ENCODE data around the gene MYCN. TPM values are rescaled to one million over a fixed set of nuclear protein-coding genes. Genes with fewer than 3 reads are reported as not detected.
"Not testable (repeated sequence)": the region's sequence is repeated elsewhere in the genome, so short reads cannot be mapped to it uniquely, and the experiment has no call there.

The MYCN gene
- total RNA-seq, 2 experiments from 2014 or later, result 0.16 to 0.22 TPM

- Mint-ChIP-seq H3K4me3 (no peak overlapping the region), H3K9me3 (no peaks in the 10 kb centered on the region), H3K27me3 (no peaks in the 10 kb centered on the region), H3K27ac (no peak overlapping the region), H3K4me1 (ENCODE audit: low read depth) (no peaks in the 10 kb centered on the region), H3K36me3 (ENCODE audit: low read depth) (no peaks in the 10 kb centered on the region)
- intact Hi-C loops (cut with micrococcal nuclease), result no loop called here
- ChIA-PET CTCF (no interaction called here), POLR2A (no interaction called here)
- DNase-seq, result no peak
- TF ChIP-seq CTCF (IDR thresholded peaks at IDR 0.05), result no peak
- no peak for ATAC-seq
These were observed 17.7 kb downstream of the MYCN start for GRCh38 chr2:15957881-15958713.

DNA sequence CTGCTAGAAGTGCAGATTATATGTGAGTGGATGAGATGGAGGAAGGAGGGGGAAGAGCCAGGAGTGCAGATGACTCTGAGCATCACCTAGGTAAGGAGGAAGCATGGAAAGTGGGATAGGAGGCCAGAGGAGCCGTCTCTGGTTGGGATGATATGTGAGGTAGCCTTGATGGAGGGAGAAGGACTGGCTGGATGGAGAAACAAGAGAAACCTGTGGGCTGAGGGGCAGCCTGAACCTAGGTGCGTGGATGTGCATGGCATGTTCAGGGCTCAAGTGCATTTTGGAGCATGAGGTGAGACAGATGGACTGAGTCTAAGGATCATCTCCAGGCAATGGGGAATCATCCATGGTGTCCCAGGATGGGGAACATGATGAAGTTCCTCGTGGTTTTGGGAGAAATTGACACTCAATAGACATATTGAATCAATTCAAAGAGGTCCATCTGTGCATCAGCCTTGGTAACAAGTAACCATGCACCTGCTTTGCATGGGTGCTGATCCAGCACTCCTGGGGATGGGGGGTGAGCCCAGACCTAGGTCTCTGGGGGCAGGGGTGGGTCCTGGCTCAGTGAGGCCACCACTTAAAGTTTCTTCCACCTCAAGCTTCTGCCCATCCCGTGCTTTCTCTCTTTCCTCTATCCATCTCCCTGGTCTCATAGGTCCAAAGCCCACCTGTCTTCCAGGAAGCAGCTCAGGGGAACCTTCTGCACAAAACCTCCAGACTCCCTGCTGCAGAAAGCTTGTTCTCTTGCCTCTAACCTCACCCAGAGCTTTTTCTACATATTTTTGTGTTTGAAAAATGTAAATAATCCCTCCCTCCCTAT is 19.2 kb downstream of the MYCN start:
- no peak overlapping the region for H3K4me3 Mint-ChIP-seq
- ChIA-PET POLR2A (no interaction called here), CTCF (interaction anchor here (0.7 kb wide), 1 partner anchor 14 kb away, joined by 3 read pairs; no protein-coding TSS in a partner anchor)
- H3K9me3 Mint-ChIP-seq, result peaks cover 3% of the 10 kb centered on the region
- H3K36me3 Mint-ChIP-seq (ENCODE audit: low read depth), result no peaks in the 10 kb centered on the region
- no peaks in the 10 kb centered on the region for H3K27me3 Mint-ChIP-seq
- DNase-seq (no peak), ATAC-seq (no peak)
- no peak for TF ChIP-seq CTCF (IDR thresholded peaks at IDR 0.05)
- peaks cover 2% of the 10 kb centered on the region for H3K4me1 Mint-ChIP-seq (ENCODE audit: low read depth)
- intact Hi-C loops (cut with micrococcal nuclease), result no loop called here
- no peak overlapping the region for H3K27ac Mint-ChIP-seq

DNA sequence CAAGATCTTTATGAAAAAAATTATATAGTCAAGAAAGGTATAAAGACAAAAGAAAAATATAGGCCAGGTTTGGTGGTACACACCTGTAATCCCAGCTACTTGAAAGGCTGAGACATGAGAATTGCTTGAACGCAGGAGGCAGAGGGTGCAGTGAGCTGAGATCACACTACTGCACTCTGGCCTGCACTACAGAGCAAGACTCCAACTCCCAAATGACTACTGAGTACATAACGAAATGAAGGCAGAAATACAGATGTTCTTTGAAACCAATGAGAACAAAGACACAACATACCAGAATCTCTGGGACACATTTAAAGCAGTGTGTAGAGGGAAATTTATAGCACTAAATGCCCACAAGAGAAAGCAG is 19.8 kb downstream of the MYCN start:
- H3K9me3 Mint-ChIP-seq; H3K4me1 Mint-ChIP-seq (ENCODE audit: low read depth); H3K27ac Mint-ChIP-seq; POLR2A ChIA-PET; ATAC-seq; H3K27me3 Mint-ChIP-seq; H3K4me3 Mint-ChIP-seq; intact Hi-C loops (cut with micrococcal nuclease); DNase-seq; H3K36me3 Mint-ChIP-seq (ENCODE audit: low read depth): not testable (repeated sequence)
- CTCF ChIA-PET, result interaction anchor here (0.7 kb wide), 1 partner anchor 13 kb away, joined by 3 read pairs; no protein-coding TSS in a partner anchor

- ATAC-seq; H3K27ac Mint-ChIP-seq; DNase-seq; H3K4me3 Mint-ChIP-seq; intact Hi-C loops (cut with micrococcal nuclease); H3K27me3 Mint-ChIP-seq; H3K9me3 Mint-ChIP-seq; H3K36me3 Mint-ChIP-seq (ENCODE audit: low read depth); POLR2A ChIA-PET: not testable (repeated sequence)
- CTCF ChIA-PET, result interaction anchor here (1.2 to 1.9 kb wide), 2 partner anchors 22 to 319 kb away, joined by 3 to 7 read pairs; no protein-coding TSS in a partner anchor
- H3K4me1 Mint-ChIP-seq (ENCODE audit: low read depth), result peaks cover 32% of the 10 kb centered on the region
These were observed 23.0 kb downstream of the MYCN start for GRCh38 chr2:15963109-15963976.

DNA sequence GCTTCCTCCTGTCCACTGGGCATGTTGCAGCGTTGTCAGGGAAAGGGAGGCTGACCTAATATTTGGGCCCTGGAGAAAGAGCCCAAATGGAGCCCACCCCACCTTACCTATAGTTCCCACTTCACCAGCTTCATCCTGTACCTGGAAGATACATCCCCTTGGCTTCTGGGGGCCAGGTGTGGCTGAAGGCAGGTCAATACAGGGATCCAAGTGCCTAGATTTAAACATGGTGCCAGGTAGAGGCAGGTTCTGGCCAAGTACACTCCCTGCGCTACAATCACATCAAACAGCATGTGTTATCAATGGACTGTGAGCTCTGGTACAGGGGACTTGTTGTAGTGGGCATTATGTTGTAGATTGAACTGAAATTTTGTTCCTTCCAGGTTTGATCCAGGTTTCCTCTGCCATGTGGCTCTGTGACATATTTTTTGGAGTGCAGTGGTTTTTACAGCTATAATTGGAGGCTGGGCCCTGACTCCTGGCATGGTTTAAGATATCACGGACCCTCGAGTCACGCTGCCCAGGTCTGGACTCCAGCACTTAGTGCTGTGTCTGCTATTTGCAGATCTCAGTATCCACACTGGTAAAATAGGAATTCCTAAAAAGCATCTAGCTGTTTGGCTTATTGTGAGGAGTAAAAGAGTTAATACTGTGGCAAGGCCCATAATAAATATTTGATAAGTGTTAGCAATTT is 23.8 kb downstream of the MYCN start:
- Mint-ChIP-seq H3K27me3 (no peaks in the 10 kb centered on the region), H3K27ac (no peak overlapping the region), H3K4me3 (no peak overlapping the region), H3K36me3 (ENCODE audit: low read depth) (no peaks in the 10 kb centered on the region), H3K4me1 (ENCODE audit: low read depth) (peaks cover 40% of the 10 kb centered on the region), H3K9me3 (peaks cover 3% of the 10 kb centered on the region)
- ATAC-seq, result no peak
- DNase-seq, result no peak
- TF ChIP-seq CTCF (IDR thresholded peaks at IDR 0.05), result no peak
- ChIA-PET POLR2A (interaction anchor here (0.6 kb wide), 1 partner anchor 1392 kb away, joined by 3 read pairs; no protein-coding TSS in a partner anchor), CTCF (interaction anchor here (1.2 to 2.1 kb wide), 3 partner anchors 20 to 318 kb away, joined by 3 to 7 read pairs (median 6); no protein-coding TSS in a partner anchor)
- intact Hi-C loops (cut with micrococcal nuclease), result no loop called here
